GM19395 (cell line): Measurements from ENCODE around the gene PLCXD3.

Source experiments
- ATAC-seq: cut with Tn5 transposase; IDR thresholded peaks from one replicate; pipeline ENCODE4 v1.9.1; 2021; ENCODE audit warnings: mild to moderate bottlenecking, moderate library complexity; ENCODE audit not compliant: unreplicated experiment

PLCXD3 gene, protein sequence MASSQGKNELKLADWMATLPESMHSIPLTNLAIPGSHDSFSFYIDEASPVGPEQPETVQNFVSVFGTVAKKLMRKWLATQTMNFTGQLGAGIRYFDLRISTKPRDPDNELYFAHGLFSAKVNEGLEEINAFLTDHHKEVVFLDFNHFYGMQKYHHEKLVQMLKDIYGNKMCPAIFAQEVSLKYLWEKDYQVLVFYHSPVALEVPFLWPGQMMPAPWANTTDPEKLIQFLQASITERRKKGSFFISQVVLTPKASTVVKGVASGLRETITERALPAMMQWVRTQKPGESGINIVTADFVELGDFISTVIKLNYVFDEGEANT

DNA sequence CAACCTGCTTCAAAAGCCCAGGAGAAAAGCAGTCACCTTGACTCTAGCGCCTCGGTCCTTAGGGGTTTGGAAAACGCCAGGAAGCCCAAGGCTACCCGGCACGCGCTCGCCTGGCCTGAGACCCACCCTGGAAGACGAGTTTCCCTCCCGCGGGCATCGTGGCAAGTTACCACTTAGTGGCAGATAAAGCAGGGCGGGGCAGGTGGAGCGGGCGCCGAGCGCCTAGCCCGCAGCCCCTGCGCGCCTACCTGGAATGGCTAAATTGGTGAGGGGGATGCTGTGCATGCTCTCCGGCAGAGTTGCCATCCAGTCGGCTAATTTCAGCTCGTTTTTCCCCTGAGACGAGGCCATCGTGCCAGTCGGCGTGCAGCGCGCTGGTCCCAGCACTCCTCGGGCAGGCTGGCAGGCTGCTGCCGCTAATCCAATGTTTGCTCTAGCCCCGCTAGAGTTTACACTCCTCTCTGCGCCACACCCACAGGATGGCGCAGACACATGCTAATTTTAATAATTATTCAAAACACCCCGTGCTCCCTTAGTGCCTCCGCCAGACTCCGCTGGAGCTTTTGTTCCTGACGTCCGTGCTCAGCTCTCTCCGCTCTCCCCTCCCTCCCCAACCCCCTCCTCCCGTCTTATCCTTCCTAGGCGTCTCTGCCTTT lies at the start of gene PLCXD3:
Gene PLCXD3 (minus strand): TSS at position 426 of the 656 bp plus-strand sequence. CDS start 75 bp downstream, at position 351.
- ATAC-seq = no peak

DNA sequence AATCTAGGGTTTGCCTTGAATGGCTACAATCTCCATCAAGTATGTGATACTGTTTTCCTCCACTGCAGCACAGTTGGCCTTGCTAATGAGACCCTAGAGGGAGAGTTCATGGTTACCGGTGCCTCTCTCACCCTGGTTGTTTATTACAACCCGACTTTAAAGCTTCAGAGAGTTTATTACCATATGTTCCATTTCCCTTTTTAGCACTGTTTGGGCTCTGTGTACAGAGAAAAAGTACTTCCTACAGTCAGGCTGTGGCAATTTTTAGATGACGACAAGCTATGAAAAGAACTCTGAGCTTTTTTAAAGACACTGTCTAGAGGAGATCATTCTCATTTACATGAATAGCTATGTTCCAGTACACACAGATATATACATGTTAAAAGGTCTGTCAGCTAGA lies 48.8 kb upstream of the PLCXD3 start:
- ATAC-seq = no peak

DNA sequence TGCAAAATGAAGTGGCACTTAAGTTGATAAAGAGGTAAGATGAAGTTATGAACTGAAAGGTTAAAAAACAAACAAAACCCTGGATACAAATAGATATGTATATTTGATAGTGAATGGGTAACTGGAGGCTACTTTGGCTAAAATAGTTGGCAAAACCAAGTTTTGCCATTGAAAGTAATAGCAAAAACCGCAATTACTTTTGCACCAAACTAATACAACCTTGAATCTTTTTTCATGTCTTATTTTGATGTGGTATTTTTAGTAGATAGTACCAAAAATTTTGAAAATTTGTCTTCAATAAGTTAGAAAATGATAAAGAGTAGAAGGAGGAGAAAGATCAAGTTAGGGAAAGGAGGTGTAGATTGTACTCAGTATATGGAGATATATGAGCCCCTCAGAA lies 47.9 kb upstream of the PLCXD3 start:
- ATAC-seq = no peak

DNA sequence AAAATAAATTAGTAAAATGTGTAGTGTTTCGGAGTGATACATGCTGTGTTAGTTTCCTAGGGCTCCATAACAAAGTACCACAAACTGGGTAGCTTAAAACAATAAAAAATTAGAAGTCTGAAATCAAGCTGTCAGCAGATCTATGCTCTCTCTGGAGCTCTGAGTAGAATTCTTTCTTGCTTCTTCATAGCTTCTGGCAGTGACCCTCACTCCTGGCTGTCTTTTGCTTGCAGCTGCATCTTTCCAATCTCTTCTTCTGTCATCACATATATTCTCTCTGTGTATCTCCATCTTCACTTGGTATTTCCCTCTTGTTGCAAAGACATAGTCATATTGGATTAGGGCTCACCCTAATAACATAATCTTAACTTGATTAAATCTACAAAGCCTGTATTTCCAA lies 37.6 kb upstream of the PLCXD3 start:
- ATAC-seq = no peak

DNA sequence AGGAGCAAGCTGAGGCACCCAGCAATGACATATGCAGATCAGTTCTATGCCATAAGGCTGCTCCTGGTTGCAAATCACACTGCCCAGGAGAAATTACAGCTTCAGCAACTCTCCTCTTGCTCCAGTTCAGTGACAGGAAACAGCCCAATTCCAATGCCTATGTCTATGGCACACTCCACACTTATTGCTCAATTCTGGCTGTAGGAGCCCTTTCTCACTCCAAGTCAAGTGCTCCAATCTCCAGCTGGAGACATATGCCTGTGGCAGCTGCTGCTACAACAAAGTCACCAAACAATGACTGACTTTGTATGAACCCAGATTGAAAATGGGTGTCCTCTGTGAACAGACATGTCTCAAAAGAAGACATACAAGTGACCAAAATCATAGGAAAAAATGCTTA lies 31.8 kb upstream of the PLCXD3 start:
- ATAC-seq = no peak

DNA sequence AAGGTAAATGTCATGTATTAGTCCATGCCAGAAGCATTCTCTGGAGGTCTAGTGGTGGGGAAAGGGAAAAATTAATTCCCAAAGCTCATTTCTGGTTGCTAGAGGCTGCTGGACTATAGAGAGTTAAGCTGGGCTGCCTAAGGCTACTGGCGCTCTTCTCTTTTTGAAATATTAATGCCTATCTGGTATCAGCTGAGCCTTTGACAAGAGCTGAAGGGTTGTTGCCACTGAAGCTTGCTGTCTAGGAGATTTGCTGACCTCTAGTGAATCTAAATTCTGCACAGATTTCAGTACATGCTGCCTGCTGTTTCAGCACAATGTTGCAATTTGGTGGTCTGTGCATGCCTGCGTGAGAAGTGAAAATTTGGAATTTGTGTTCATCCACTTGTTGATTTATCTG lies 29.1 kb upstream of the PLCXD3 start:
- no peak for ATAC-seq

DNA sequence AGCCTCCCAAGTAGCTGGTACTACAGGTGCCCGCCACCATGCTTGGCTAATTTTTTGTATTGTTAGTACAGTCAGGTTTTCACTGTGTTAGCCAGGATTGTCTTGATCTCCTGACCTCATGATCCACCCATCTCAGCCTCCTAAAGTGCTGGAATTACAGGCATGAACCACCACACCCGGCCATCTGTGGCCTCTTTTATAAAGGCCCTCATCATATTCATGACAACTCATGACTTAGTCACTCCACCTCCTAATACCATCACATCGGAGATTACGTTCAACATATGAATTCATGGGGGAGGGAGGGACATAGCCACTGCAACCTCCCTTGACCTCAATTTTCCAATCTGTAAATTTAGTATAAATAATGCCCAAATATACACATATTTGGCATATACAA lies 27.2 kb upstream of the PLCXD3 start:
- no peak for ATAC-seq

DNA sequence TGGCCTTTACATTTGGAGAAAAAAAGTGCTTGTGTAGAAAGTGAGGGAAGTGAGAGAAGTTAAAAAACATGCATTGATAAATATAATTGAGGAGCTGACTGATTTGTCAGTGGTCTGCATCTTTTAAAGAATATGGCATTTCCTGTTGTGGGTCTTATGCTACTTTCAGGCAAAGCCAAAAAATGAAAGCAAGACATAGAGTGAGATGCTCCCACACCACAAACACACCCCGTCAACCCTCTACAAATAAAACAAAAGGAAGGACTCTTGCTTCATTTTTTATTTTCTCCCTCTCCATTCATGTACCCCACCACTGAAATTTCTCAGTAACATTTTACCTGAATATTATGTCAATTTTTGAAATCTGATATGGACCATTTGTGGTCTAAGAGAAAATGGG lies 22.1 kb upstream of the PLCXD3 start:
- no peak for ATAC-seq

DNA sequence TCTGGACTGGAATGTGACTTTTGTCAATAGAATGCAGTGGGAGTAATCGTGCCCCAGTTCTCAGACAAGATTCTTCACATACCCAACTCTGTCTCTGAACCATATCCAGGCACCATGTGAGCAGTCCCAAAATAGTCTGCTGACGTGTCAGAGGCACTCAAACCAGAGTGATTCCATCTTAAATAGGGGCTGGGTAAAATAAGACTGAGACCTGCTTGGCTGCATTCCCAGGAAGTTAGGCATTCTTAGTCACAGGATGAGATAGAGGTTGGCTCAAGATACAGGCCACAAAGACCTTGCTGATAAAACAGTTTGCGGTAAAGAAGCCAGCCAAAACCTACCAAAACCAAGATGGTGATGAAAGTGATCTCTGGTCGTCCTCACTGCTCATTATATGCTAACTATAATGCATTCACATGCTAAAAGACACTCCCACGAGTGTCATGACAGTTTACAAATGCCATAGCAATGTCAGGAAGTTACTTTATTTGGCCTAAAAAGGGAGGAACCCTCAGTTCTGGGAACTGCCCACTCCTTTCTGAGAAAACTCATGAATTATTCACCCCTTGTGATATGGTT lies 16.9 kb upstream of the PLCXD3 start:
- no peak for ATAC-seq

DNA sequence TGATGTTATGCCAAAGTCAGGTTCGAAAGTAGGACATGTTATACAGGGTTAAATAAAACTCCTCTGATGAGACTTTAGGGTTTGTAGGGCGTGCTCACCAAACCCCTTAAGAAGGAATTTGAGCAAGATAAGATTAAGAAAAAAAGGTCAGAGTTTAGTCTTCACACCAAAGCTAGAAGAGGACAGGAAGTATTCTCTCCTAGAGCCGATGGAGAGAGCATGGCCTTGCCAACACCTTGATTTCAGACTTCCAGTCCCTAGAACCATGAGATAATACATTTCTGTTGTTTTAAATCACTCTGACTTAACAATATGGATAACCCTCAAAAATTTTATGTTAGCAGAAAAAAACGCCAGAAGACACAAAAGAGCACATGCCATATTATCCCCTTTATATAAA lies 16.3 kb upstream of the PLCXD3 start:
- ATAC-seq = no peak

DNA sequence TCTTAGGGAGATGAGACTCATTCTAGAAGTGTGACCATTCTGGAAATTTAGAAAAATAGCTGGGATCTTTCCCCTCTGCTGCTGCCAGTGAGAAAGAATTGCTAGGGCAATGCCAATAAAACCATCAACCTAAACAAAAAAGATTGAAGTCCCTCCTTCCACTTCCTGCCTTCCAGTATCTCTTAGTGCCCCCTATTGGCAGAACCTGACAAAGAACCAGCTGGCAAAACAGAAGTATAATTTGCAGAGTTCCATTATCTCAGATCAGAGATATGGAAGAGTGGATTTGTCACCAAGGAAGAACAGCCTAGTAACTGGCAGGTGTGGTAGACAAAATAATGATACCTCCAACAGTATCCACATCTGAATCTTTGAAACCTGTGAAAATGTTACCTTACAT lies 13.8 kb upstream of the PLCXD3 start:
- no peak for ATAC-seq

DNA sequence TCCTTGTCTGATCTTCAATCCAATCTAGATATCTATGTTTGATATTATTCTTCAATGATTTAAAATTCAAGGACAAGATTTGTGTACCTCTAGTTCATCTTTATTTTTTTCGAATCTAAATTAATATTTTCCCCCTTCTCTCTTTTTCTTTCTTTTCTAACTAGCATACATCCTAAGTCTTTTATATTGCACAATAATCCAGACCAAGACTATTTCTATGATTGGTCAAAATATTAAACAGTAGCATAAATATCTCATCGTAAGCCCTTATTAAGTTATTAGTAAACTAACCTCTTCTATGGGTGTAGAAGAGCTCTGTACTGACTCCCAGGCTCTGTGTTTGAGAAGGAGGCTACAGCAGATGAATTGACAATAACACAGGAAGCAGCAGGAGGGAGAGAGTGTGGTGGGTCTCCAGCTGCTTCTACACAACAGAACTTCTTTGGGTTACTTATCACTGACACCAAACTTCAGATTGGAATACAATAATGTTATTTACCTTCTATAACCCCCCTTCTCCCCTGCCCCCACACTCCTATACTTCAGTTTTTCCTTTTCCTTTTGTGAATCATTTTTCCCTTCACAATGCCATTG lies 11.9 kb upstream of the PLCXD3 start:
- no peak for ATAC-seq

DNA sequence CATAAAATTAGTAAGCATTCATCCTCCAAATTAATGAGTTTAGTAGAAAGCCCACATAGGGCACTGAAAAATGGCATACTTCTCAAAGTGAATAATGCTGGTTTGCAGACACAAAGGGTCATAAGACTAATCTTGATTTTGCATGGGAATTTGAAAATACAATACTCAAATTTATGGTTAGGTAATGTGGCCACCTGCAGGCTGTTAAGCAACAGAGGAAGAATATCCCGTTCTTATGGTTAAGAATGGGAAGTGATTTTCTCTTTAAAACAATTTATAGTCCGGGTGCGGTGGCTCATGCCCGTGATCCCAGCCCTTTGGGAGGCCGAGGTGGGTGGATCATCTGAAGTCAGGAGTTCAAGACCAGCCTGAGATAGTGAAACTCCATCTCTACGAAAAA lies 9.4 kb upstream of the PLCXD3 start:
- no peak for ATAC-seq

DNA sequence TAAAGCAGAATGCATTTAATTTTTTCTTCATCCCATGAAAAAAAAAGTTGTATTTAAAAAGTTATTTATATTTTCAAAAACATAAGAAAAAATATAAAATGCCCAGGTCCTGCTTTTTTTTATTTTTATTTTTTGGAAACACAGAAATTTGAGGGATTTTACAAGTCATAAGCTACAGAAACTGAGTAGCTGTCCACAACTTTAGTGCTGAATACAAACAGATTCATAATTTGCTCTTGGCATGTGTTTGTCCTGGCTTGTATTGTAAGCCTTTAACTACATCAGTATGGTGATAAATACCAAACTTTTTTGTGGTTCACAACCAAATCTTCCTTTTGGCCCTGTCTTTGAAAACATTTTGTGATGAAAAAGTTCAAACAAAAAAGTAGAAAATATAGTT lies 7.5 kb upstream of the PLCXD3 start:
- no peak for ATAC-seq

DNA sequence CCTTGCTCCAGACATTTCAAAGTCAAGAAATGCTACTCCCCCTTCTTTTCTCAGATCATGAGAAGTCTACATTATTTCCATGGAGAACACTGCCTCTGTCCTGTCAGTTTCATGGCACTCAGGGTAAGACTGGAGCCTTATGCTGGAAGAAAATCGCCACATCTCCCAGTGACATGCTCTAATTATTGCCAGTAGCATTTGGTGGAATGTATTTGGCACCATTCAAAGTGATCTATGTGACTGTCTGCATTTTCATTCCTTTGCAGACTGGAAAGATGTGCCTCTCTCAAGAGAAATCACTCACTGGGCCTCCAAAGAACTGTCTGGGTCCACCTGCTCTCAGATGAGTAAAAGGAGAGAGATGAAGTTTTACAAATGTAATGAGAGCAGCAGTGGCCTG lies 840 bp upstream of the PLCXD3 start:
- ATAC-seq = no peak

DNA sequence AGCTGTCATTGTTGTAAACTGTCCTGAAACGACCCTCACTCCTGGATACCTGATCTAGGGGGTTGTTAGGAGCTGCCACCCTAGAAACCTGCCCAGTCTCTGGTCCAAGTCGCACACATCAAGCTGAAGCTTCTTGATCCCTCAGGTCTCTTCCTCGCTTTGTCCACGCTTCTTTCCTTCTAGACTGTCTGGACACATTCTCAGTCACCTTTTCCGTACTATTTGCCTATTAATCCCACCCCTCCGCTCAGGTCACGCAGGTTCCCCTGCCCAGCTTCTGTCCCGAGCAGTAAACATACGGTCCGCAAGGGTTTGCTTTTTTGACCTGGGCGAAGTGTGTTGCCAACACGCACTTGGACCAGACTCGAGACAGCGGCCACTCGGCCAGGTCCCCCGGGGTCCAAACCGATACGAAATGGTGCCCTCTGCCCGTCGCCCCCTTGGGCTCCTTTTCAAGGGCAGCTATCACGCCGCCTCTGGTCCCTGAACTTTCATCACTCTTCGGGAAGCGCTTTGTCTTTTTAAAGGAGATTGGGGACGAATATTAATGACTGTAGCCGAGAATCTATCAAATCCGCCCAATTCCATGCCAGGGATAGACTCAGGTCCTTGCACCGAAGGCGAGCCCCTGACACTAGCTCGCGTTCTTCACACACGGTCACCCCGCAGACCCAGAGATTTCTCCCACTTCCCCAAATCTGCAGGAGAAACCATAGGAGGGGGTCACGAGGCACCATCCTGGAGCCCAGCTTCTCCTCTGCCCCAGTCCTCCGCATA lies 814 bp downstream of the PLCXD3 start:
- ATAC-seq = no peak

DNA sequence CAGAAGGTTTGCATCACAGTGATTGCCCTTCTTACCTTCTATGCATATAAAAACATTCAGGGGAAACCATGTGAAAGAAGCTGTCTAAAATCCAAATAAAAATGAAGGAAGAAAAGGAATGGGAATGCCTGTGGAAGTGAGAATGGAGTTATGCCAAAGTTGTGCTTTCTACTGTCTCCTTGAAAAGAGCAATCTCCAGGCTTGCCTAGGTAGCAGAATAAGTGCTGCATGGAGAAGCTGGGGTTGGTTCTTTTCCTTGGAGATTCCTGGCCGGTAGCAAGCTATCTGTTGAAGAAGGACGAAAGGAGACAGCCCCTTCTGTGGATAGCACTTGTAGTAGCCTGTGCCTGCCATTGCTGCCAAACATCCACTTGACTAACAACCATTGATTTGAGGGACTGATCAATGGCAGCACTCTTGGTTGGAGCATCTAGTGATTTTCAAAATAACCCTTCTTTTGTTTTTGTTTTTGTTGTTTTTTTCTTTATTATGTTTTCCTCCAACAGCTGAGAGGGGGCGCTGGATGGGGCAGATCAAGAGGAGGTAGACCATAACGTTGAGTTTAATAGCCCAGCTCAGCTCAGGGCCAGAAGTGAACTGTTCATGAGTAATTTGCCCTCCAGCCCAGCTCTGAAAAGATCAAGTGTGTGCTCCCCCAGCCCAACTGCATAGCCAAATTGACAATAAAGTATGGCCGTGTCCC lies 1.6 kb downstream of the PLCXD3 start:
- ATAC-seq = no peak

DNA sequence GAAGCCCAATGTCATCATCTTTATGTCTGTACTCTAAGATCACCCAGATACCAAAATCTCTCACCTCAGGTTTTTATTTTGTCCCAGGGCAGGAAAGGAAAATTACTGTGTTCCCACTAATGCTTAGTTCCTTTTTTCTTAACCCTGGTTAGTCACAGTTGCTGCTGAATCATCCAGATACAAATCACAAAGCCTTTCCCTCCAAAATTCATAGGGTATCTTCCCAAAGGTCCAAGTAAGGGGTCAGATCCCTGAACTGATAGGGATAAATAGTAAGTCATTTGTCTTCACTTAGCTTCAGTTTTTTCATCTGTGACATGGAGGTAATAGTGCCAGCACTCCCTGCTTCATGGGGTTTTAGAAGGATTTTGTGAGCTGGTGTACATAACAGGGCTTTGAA lies 2.2 kb downstream of the PLCXD3 start:
- no peak for ATAC-seq

DNA sequence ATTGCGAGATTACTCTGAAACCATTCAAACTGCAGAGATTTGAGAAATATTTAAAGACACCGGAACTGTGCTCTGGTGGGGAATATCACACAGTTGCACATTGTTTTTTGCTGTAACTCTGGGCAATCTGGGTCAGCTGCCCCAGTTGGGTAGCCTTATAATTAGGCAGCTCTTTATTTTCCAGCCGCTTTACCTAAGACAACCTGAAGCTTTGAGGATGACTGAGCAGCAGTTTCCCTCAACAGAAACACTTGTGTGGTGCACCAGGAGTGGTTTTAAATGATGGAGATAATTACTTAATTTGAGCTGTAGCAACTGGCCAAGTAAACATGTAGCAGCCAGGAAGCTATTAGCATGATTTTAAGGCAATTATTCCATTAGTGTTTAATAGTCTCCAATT lies 2.9 kb downstream of the PLCXD3 start:
- ATAC-seq = no peak

DNA sequence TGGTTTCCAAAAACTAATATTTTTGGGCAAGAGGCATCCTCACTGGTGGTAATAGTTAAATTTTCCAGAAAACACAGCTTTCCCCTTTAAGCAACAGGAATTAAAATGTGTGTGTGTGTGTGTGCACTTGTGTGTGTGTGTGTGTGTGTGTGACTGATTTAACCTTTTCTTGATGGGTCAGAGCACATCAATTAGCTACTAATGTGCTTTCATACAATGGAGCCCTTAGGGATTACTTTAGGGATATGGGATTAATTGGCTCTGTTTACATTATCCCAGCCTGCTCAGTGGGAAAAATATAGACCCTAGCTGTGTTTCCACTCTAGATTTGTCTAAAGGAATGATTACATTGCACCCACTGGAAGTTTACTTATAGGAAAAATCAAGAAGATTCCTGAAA lies 6.5 kb downstream of the PLCXD3 start:
- ATAC-seq = no peak

DNA sequence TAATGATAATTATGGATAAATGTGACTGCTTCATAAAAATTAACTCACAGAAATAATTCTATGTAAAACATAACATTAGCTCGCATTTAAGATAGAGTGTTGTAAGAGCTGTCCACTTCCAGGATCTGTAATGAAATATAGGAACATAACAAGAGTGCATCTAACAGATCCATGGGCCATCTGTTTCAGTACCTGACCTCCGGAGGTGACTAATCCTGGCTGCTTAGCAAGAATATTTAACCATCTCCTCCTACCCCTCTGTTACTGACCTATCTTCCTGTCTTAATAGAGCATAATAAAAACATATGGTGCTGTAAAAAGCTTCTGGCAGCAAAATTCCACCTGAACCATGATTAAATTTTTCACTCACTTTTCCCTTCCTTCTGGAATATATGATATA lies 7.1 kb downstream of the PLCXD3 start:
- ATAC-seq = no peak
